Measurements from ENCODE around the gene CNTNAP5. TPM values are rescaled to one million over a fixed set of nuclear protein-coding genes. Genes with fewer than 3 reads are reported as not detected.

CNTNAP5 gene
- total and polyA plus RNA-seq, 2 of the 8 experiments (the other 6 are each of a cell fraction or from before 2014, with no cell fraction given) = 0.11 to 0.76 TPM

- peaks cover 12% of the 10 kb centered on the region for H3K23me2 ChIP-seq (ENCODE audit: low read depth, low read length)
- H3K79me2 ChIP-seq (ENCODE audit: control insufficient read depth in 1 of 2, insufficient read depth in 2 of 2, low read length in 2 of 2) = no peaks in the 10 kb centered on the region
- 3% methylated on average over 34 of the region's 36 CpGs; no CpG with 5 or more reads in 1 of the 2 experiments for WGBS, 2 experiments (ENCODE audit: extremely low coverage in 1 of 2, insufficient coverage in 1 of 2, insufficient read length in 1 of 2, insufficient replicate concordance in 2 of 2, low coverage in 1 of 2, low lambda C conversion rate in 2 of 2, missing lambda C conversion rate in 1 of 2)
- H3K23ac ChIP-seq (ENCODE audit: insufficient read length) = no peak overlapping the region
- no peak overlapping the region for H4K8ac ChIP-seq (ENCODE audit: extremely low read depth, insufficient read depth, low read length)
- H3K4me3 ChIP-seq (ENCODE audit: extremely low read depth in 1 of 4, insufficient read depth in 2 of 4, low read depth in 3 of 4, low read length in 4 of 4) = peak overlapping the region; percentile 52 to 71 (median 63); a peak in 7 of 8 replicates
- peak overlapping the region; percentile 88 for H2AFZ ChIP-seq (ENCODE audit: low read length)
- no peak overlapping the region for H3K56ac ChIP-seq (replicated peaks; ENCODE audit: insufficient read length, low read depth, low read length)
- peaks cover 16 to 34% (median 29%) of the 10 kb centered on the region in 4 experiments for H3K27me3 ChIP-seq (replicated peaks in 1 of 4; ENCODE audit: control insufficient read depth in 3 of 4, extremely low read depth in 1 of 4, insufficient read depth in 3 of 4, low read length in 3 of 4)
- no peak overlapping the region for H3K18ac ChIP-seq (ENCODE audit: extremely low read depth, low read length)
- no peak overlapping the region for H3K9ac ChIP-seq (replicated peaks in 1 of 4; ENCODE audit: extremely low read depth in 1 of 4, low read depth in 3 of 4, low read length in 3 of 4)
- DNase-seq (ENCODE audit: low read depth in 1 of 2, low spot score in 2 of 2) (peak in 1 of 2 experiments; percentile 64), FAIRE-seq (no peak)
- no peak overlapping the region for H2BK20ac ChIP-seq (ENCODE audit: low read length)
- no peak overlapping the region for H4K5ac ChIP-seq (ENCODE audit: insufficient read length, low read depth, low read length)
- H3K4me1 ChIP-seq (replicated peaks in 1 of 4; ENCODE audit: control insufficient read depth in 3 of 4, insufficient read depth in 4 of 4, low read length in 3 of 4) = peaks cover 0 to 7% (median 2%) of the 10 kb centered on the region in 4 experiments; a peak in 2 of 7 replicates
- CTCF ChIA-PET (ENCODE audit: partially characterized antibody) = interaction anchor here (0.6 to 5.0 kb wide), 9 partner anchors 13 to 785 kb away, joined by 3 to 23 read pairs (median 3); no protein-coding TSS in a partner anchor
- H2AK5ac ChIP-seq (ENCODE audit: low read depth, low read length) = no peak overlapping the region
- H3K14ac ChIP-seq (ENCODE audit: insufficient read length) = no peak overlapping the region
- no peak overlapping the region for H3K27ac ChIP-seq (ENCODE audit: low read depth, low read length)
- POLR2A ChIA-PET (ENCODE audit: partially characterized antibody) = no interaction called here
- H4K20me1 ChIP-seq (replicated peaks in 1 of 2; ENCODE audit: control insufficient read depth in 1 of 2, insufficient read depth in 2 of 2, low read length in 2 of 2) = no peaks in the 10 kb centered on the region
- H3K4me2 ChIP-seq (ENCODE audit: insufficient read depth in 1 of 2, low read depth in 2 of 2, low read length in 2 of 2) = peak overlapping the region; percentile 85 to 95
- no peak overlapping the region for H2BK12ac ChIP-seq (ENCODE audit: low read depth, low read length)
- no peaks in the 10 kb centered on the region for H3K9me3 ChIP-seq (ENCODE audit: insufficient read depth in 2 of 2, low read depth in 1 of 2, low read length in 1 of 2)
- H4K91ac ChIP-seq (replicated peaks; ENCODE audit: insufficient read length, low read length) = no peak overlapping the region
- H3K4ac ChIP-seq (replicated peaks; ENCODE audit: insufficient read length, low read depth, low read length) = no peak overlapping the region
- H2BK5ac ChIP-seq (ENCODE audit: low read depth, low read length) = no peak overlapping the region
- H3K79me1 ChIP-seq (ENCODE audit: low read depth, low read length) = no peaks in the 10 kb centered on the region
- no peak overlapping the region for H2BK15ac ChIP-seq (ENCODE audit: low read length)
- H2BK120ac ChIP-seq (replicated peaks; ENCODE audit: low read depth, low read length) = no peak overlapping the region
- no peaks in the 10 kb centered on the region for H3K36me3 ChIP-seq (ENCODE audit: control insufficient read depth in 2 of 4, insufficient read depth in 4 of 4, low read length in 3 of 4)
- TF ChIP-seq SIN3A (conservative IDR thresholded peaks at IDR 0.05 in 1 of 2, IDR thresholded peaks at IDR 0.05 in 1 of 2; ENCODE audit: low read depth in 1 of 2, low read length in 2 of 2) (no peak), RNF2 (IDR thresholded peaks at IDR 0.05; ENCODE audit: borderline replicate concordance, low read depth, low read length, missing control alignments, poor library complexity, severe bottlenecking) (no peak), SP4 (IDR thresholded peaks at IDR 0.05; ENCODE audit: low read length) (no peak), CHD2 (IDR thresholded peaks at IDR 0.05; ENCODE audit: low read length) (no peak), SAP30 (IDR thresholded peaks at IDR 0.05; ENCODE audit: insufficient read depth, insufficient replicate concordance, low read length) (no peak), BCL11A (IDR thresholded peaks at IDR 0.05; ENCODE audit: low read depth in 2 of 2, low read length in 2 of 2) (no peak), SUZ12 (IDR thresholded peaks at IDR 0.05; ENCODE audit: low read length) (no peak), FOSL1 (IDR thresholded peaks at IDR 0.05; ENCODE audit: insufficient read depth, low read depth, low read length) (no peak), NANOG (IDR thresholded peaks at IDR 0.05; ENCODE audit: insufficient read depth, low read depth, low read length, poor library complexity, severe bottlenecking) (no peak), BACH1 (IDR thresholded peaks at IDR 0.05; ENCODE audit: low read length) (no peak), CTBP2 (IDR thresholded peaks at IDR 0.05; ENCODE audit: borderline replicate concordance, insufficient read depth, insufficient read length, low read length) (no peak), TAF7 (optimal IDR thresholded peaks at IDR 0.05; ENCODE audit: borderline replicate concordance, low read depth, low read length) (no peak)
Observed at GRCh38 chr2:124024561-124025170, 421 bp upstream of the CNTNAP5 start.

Measured in H1 (cell line).